Testis (tissue), 2 donors: ENCODE data around the gene PBX2.

Experiments used
- POLR2A ChIP-seq: fragments of 450-650 bp; IDR thresholded peaks from one replicate; pipeline ENCODE4 v1.6.1; 2017; ENCODE audit warnings: antibody characterized with exemption, mild to moderate bottlenecking, moderate library complexity
- TF ChIP-seq, protein P1 (sequence below), 3 experiments: fragments of 450-650 bp in 2 of 3; fragments of 200-600 bp in 1 of 3; sonication (generic) in 1 of 3; IDR thresholded peaks; one replicate each; pipeline ENCODE4 v1.5.1; 2016 to 2019; ENCODE audit warnings: antibody characterized with exemption in 3 of 3, mild to moderate bottlenecking in 2 of 3, moderate library complexity in 1 of 3

DNA sequence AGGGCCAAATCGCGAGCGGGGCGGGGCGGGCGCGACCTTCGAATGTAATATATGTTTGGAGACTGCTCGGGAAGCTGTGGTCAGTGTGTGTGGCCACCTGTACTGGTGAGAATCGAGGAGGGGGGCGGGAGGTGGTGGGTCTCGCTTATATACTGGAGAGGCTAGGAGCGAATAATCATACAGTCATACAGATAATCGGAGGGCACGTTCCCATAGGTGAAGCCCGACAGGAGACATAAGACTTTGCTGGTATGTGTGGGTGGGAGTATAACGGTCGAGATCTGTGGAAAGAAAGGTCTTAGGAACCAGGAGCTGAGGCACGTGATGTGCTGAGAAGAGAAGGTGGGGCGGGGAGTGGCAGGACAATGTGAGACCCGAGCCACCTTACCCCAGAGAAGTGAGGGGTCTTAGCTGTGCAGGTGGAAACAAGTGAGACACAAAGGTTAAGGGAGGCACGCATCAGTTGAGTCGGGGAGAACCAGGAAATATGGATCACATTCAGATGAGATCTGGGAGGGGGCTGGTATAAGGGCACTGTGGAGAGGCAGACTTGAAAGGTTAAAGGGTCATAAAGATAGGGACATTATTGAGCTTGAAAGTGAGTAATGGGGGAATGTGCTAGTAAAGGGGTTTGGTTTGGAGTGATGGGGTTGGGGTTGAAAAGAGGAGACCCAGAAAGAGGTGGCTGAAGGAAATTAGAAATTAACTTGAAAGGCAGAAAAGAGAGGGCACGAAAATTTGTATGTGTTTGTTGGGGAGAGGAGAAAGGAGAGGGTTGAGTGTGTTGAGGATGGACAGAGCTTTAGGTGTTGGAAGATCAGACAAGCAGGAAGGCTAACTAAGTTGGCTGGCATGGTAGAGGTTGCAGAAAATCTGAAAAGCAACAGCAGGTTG is 11.2 kb downstream of the PBX2 start:
- TF ChIP-seq, protein P1, sequence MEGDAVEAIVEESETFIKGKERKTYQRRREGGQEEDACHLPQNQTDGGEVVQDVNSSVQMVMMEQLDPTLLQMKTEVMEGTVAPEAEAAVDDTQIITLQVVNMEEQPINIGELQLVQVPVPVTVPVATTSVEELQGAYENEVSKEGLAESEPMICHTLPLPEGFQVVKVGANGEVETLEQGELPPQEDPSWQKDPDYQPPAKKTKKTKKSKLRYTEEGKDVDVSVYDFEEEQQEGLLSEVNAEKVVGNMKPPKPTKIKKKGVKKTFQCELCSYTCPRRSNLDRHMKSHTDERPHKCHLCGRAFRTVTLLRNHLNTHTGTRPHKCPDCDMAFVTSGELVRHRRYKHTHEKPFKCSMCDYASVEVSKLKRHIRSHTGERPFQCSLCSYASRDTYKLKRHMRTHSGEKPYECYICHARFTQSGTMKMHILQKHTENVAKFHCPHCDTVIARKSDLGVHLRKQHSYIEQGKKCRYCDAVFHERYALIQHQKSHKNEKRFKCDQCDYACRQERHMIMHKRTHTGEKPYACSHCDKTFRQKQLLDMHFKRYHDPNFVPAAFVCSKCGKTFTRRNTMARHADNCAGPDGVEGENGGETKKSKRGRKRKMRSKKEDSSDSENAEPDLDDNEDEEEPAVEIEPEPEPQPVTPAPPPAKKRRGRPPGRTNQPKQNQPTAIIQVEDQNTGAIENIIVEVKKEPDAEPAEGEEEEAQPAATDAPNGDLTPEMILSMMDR (IDR thresholded peaks at IDR 0.05) = no peak
- no peak for TF ChIP-seq POLR2A
